Activated T-helper 17 cell treated with anti-CD3 and anti-CD28 coated beads, Interleukin-2, amount 50 U/mL, for 72 hours (primary cell): ENCODE data around the gene GPR135. TPM values are rescaled to one million over a fixed set of nuclear protein-coding genes. Genes with fewer than 3 reads are reported as not detected.

ENCODE experiments used
- ATAC-seq: fragments of 150-1000 bp; cut with Tn5 transposase; replicated peaks from 2 replicates; pipeline ENCODE4 v1.10.0; 2021; ENCODE audit warnings: mild to moderate bottlenecking, moderate library complexity
- H3K27ac Mint-ChIP-seq: one replicate; pipeline ENCODE4 v1.8.0; 2022; ENCODE audit warnings: mixed read lengths
- H3K27me3 Mint-ChIP-seq: one replicate; pipeline ENCODE4 v1.8.0; 2022; ENCODE audit warnings: mixed read lengths
- H3K36me3 Mint-ChIP-seq: one replicate; pipeline ENCODE4 v1.8.0; 2022; ENCODE audit warnings: low read depth, mild to moderate bottlenecking, mixed read lengths
- H3K4me1 Mint-ChIP-seq: one replicate; pipeline ENCODE4 v1.8.0; 2022; ENCODE audit warnings: mixed read lengths
- H3K4me3 Mint-ChIP-seq: one replicate; pipeline ENCODE4 v1.8.0; 2022; ENCODE audit warnings: mild to moderate bottlenecking, mixed read lengths
- H3K9me3 Mint-ChIP-seq: one replicate; pipeline ENCODE4 v1.8.0; 2022; ENCODE audit warnings: mixed read lengths
- total RNA-seq, 2 donors: library from RNA; stranded (reverse); gene quantifications; one replicate each; pipeline ENCODE4 v1.2.3, GENCODE V29; 2022

Gene GPR135
- total RNA-seq, 2 donors from 2014 or later: 2.1 to 2.9 TPM

- ATAC-seq: no peak
- Mint-ChIP-seq H3K27me3 (no peaks in the 10 kb centered on the region), H3K4me1 (peaks cover 35% of the 10 kb centered on the region), H3K9me3 (no peaks in the 10 kb centered on the region), H3K4me3 (peak overlapping the region; percentile 86), H3K27ac (peak overlapping the region; percentile 88), H3K36me3 (peaks cover 38% of the 10 kb centered on the region)
Observed at GRCh38 chr14:59483363-59483762, 18.2 kb upstream of the GPR135 start.

GRCh38 chr14:59482541-59483331 is 17.6 kb upstream of the GPR135 start:
- H3K4me3 Mint-ChIP-seq: peak overlapping the region; percentile 86
- no peaks in the 10 kb centered on the region for H3K27me3 Mint-ChIP-seq
- H3K36me3 Mint-ChIP-seq: peaks cover 33% of the 10 kb centered on the region
- peak overlapping the region; percentile 88 for H3K27ac Mint-ChIP-seq
- peaks cover 31% of the 10 kb centered on the region for H3K4me1 Mint-ChIP-seq
- no peaks in the 10 kb centered on the region for H3K9me3 Mint-ChIP-seq
- no peak for ATAC-seq

- no peaks in the 10 kb centered on the region for H3K9me3 Mint-ChIP-seq
- H3K4me3 Mint-ChIP-seq: peak overlapping the region; percentile 86
- peaks cover 31% of the 10 kb centered on the region for H3K4me1 Mint-ChIP-seq
- peaks cover 34% of the 10 kb centered on the region for H3K36me3 Mint-ChIP-seq
- H3K27me3 Mint-ChIP-seq: no peaks in the 10 kb centered on the region
- peak overlapping the region; percentile 58 for H3K27ac Mint-ChIP-seq
- no peak for ATAC-seq
Observed at GRCh38 chr14:59481871-59482540, 16.8 kb upstream of the GPR135 start.

- Mint-ChIP-seq H3K9me3 (no peaks in the 10 kb centered on the region), H3K4me3 (peak overlapping the region; percentile 86), H3K27ac (peak overlapping the region; percentile 61), H3K36me3 (peaks cover 34% of the 10 kb centered on the region), H3K27me3 (no peaks in the 10 kb centered on the region), H3K4me1 (peaks cover 31% of the 10 kb centered on the region)
- no peak for ATAC-seq
Observed at GRCh38 chr14:59481407-59481806, 16.2 kb upstream of the GPR135 start.

GRCh38 chr14:59480166-59480565 is 15.0 kb upstream of the GPR135 start:
- Mint-ChIP-seq H3K27me3 (no peaks in the 10 kb centered on the region), H3K4me1 (peaks cover 31% of the 10 kb centered on the region), H3K9me3 (no peaks in the 10 kb centered on the region), H3K4me3 (peak overlapping the region; percentile 86), H3K27ac (peak overlapping the region; percentile 61), H3K36me3 (peaks cover 44% of the 10 kb centered on the region)
- ATAC-seq: no peak

GRCh38 chr14:59478540-59478939 is 13.4 kb upstream of the GPR135 start:
- ATAC-seq: no peak
- H3K4me3 Mint-ChIP-seq: no peak overlapping the region
- peaks cover 57% of the 10 kb centered on the region for H3K36me3 Mint-ChIP-seq
- no peaks in the 10 kb centered on the region for H3K27me3 Mint-ChIP-seq
- no peak overlapping the region for H3K27ac Mint-ChIP-seq
- H3K9me3 Mint-ChIP-seq: no peaks in the 10 kb centered on the region
- H3K4me1 Mint-ChIP-seq: peaks cover 31% of the 10 kb centered on the region

DNA sequence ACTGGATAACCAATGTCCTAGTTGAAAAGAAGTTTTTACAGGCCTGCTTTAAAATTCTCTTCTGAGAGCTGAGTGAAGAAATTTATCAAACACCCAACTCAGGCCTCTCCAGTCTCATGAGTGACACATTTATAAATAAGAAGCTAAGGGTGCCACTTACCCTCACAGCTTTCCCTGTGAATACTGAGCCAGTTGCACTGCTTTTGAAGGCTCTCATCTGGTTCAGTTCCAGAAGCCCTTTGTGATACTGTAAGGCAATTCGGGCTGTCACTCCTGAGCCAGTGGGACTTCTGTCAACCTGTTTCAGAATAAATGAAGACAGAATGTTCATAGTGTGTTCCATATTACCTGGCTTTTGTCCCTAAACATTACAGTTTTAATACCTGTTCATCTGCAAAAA is 10.5 kb upstream of the GPR135 start:
- ATAC-seq: no peak
- Mint-ChIP-seq H3K36me3 (peaks cover 64% of the 10 kb centered on the region), H3K27me3 (no peaks in the 10 kb centered on the region), H3K4me1 (peaks cover 9% of the 10 kb centered on the region), H3K4me3 (no peak overlapping the region), H3K27ac (no peak overlapping the region), H3K9me3 (no peaks in the 10 kb centered on the region)

DNA sequence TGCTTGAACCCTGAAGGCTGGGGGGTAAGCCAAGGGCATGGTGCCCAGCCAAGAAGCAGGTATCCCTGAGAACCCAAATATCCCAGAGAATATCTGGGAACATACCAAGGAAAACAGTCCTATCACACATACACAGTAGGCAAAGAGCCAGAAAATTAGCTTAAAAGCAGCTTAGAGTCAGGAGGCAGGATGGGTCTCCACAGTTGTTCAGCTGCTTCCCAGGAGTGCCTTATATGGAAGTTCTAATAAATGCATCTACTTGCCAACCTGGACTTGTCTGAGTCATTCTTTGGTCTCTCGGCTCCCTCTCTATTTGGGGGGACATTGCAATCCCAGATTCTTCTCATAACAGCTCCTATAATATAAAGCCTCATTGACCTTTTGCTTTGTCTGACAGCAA is 9.0 kb upstream of the GPR135 start:
- no peaks in the 10 kb centered on the region for H3K4me1 Mint-ChIP-seq
- ATAC-seq: no peak
- no peak overlapping the region for H3K27ac Mint-ChIP-seq
- peaks cover 53% of the 10 kb centered on the region for H3K36me3 Mint-ChIP-seq
- H3K9me3 Mint-ChIP-seq: no peaks in the 10 kb centered on the region
- no peak overlapping the region for H3K4me3 Mint-ChIP-seq
- no peaks in the 10 kb centered on the region for H3K27me3 Mint-ChIP-seq

- peak overlapping the region; percentile 82 for H3K4me3 Mint-ChIP-seq
- no peaks in the 10 kb centered on the region for H3K9me3 Mint-ChIP-seq
- no peaks in the 10 kb centered on the region for H3K4me1 Mint-ChIP-seq
- no peak overlapping the region for H3K27ac Mint-ChIP-seq
- H3K27me3 Mint-ChIP-seq: no peaks in the 10 kb centered on the region
- ATAC-seq: peak; percentile 76
- no peaks in the 10 kb centered on the region for H3K36me3 Mint-ChIP-seq
Observed at GRCh38 chr14:59464486-59465315, 479 bp downstream of the GPR135 start.

GRCh38 chr14:59463787-59464485 is 1.2 kb downstream of the GPR135 start:
- H3K4me1 Mint-ChIP-seq: no peaks in the 10 kb centered on the region
- no peaks in the 10 kb centered on the region for H3K36me3 Mint-ChIP-seq
- H3K9me3 Mint-ChIP-seq: no peaks in the 10 kb centered on the region
- no peak overlapping the region for H3K27ac Mint-ChIP-seq
- H3K4me3 Mint-ChIP-seq: peak overlapping the region; percentile 82
- no peaks in the 10 kb centered on the region for H3K27me3 Mint-ChIP-seq
- peak; percentile 68 for ATAC-seq

DNA sequence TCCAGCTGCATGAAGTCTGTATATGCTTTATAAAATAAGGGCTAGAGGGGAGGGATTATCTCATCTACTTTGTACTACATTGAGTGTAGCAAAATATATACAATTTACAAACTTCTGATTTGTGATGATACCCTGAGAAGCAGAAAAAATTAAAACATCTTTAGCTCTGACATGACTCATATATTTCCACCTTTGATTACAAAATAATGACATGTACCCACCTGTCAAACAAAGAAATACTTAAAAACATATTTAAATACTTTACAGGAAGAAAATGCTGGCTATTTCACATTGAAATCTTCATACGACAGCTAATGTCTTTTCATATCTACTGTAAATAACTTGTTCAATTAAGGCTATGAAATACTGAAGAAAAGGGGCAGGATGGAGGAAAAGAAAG is 3.3 kb downstream of the GPR135 start:
- H3K36me3 Mint-ChIP-seq: peaks cover 8% of the 10 kb centered on the region
- no peak overlapping the region for H3K27ac Mint-ChIP-seq
- no peaks in the 10 kb centered on the region for H3K4me1 Mint-ChIP-seq
- ATAC-seq: no peak
- H3K4me3 Mint-ChIP-seq: no peak overlapping the region
- H3K27me3 Mint-ChIP-seq: no peaks in the 10 kb centered on the region
- no peaks in the 10 kb centered on the region for H3K9me3 Mint-ChIP-seq

GRCh38 chr14:59460378-59460777 is 4.8 kb downstream of the GPR135 start:
- no peak overlapping the region for H3K27ac Mint-ChIP-seq
- H3K4me3 Mint-ChIP-seq: no peak overlapping the region
- no peak for ATAC-seq
- H3K36me3 Mint-ChIP-seq: peaks cover 11% of the 10 kb centered on the region
- no peaks in the 10 kb centered on the region for H3K4me1 Mint-ChIP-seq
- no peaks in the 10 kb centered on the region for H3K27me3 Mint-ChIP-seq
- H3K9me3 Mint-ChIP-seq: no peaks in the 10 kb centered on the region

- no peaks in the 10 kb centered on the region for H3K4me1 Mint-ChIP-seq
- H3K4me3 Mint-ChIP-seq: no peak overlapping the region
- no peak for ATAC-seq
- no peaks in the 10 kb centered on the region for H3K27me3 Mint-ChIP-seq
- H3K9me3 Mint-ChIP-seq: no peaks in the 10 kb centered on the region
- H3K36me3 Mint-ChIP-seq: peaks cover 11% of the 10 kb centered on the region
- H3K27ac Mint-ChIP-seq: no peak overlapping the region
Observed at GRCh38 chr14:59458486-59458885, 6.7 kb downstream of the GPR135 start.

DNA sequence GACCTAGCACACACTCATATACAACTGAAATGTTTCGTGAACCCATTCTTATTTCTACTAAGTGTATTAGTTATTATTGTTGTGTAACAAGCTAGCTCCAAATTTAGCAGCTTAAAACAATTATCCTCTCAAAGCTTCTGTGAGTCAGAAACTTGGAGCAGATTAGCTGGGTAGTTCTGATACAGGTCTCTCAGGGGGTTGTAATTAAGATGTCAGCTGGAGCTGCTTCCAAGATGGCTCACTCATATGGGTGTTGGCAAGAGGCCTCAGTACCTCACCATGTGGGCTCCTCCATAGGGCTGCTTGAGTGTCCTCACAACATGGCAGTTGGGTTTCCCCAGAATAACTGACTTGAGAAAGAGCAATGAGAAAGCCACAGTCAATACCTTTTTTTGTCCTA is 9.8 kb downstream of the GPR135 start:
- no peaks in the 10 kb centered on the region for H3K27me3 Mint-ChIP-seq
- no peak for ATAC-seq
- no peak overlapping the region for H3K27ac Mint-ChIP-seq
- no peaks in the 10 kb centered on the region for H3K4me1 Mint-ChIP-seq
- H3K36me3 Mint-ChIP-seq: peaks cover 11% of the 10 kb centered on the region
- H3K4me3 Mint-ChIP-seq: no peak overlapping the region
- no peaks in the 10 kb centered on the region for H3K9me3 Mint-ChIP-seq
